Stimulated activated CD8-positive, alpha-beta memory T cell treated with anti-CD3 and anti-CD28 coated beads, Interleukin-15, amount 100 ng/mL, for 48 hours (primary cell): ENCODE measurements around the gene GRID1.

Source experiments
- DNase-seq, 2 donors: peaks; one replicate each; pipeline ENCODE4 v3.0.0-alpha.2; 2020; ENCODE audit warnings: low read depth in 2 of 2

The GRID1 gene

GRCh38 chr10:86169506-86170254 lies 196.9 kb downstream of the GRID1 start:
- no peak for DNase-seq

GRCh38 chr10:86169066-86169465 lies 197.5 kb downstream of the GRID1 start:
- DNase-seq = no peak

- DNase-seq = no peak
Measured at GRCh38 chr10:86168256-86168655, 198.3 kb downstream of the GRID1 start.

- DNase-seq = no peak
Measured at GRCh38 chr10:86167762-86168128, 198.8 kb downstream of the GRID1 start.

GRCh38 chr10:86167121-86167761 lies 199.4 kb downstream of the GRID1 start:
- DNase-seq = no peak

- no peak for DNase-seq
Measured at GRCh38 chr10:86165666-86166065, 200.9 kb downstream of the GRID1 start.

GRCh38 chr10:86164960-86165630 lies 201.5 kb downstream of the GRID1 start:
- no peak for DNase-seq

- no peak for DNase-seq
Measured at GRCh38 chr10:86164174-86164774, 202.3 kb downstream of the GRID1 start.

GRCh38 chr10:86163522-86164173 lies 202.9 kb downstream of the GRID1 start:
- no peak for DNase-seq

- no peak for DNase-seq
Measured at GRCh38 chr10:86162696-86163400, 203.7 kb downstream of the GRID1 start.

- no peak for DNase-seq
Measured at GRCh38 chr10:86162036-86162435, 204.6 kb downstream of the GRID1 start.

- DNase-seq = no peak
Measured at GRCh38 chr10:86160890-86161585, 205.6 kb downstream of the GRID1 start.

GRCh38 chr10:86159797-86160196 lies 206.8 kb downstream of the GRID1 start:
- no peak for DNase-seq

GRCh38 chr10:86155054-86155921 lies 211.3 kb downstream of the GRID1 start:
- no peak for DNase-seq

GRCh38 chr10:86153751-86154150 lies 212.8 kb downstream of the GRID1 start:
- no peak for DNase-seq

- DNase-seq = no peak
Measured at GRCh38 chr10:86152911-86153310, 213.7 kb downstream of the GRID1 start.

GRCh38 chr10:86152354-86152753 lies 214.2 kb downstream of the GRID1 start:
- no peak for DNase-seq

GRCh38 chr10:86151613-86152012 lies 215.0 kb downstream of the GRID1 start:
- no peak for DNase-seq

- DNase-seq = no peak
Measured at GRCh38 chr10:86149257-86149656, 217.3 kb downstream of the GRID1 start.

GRCh38 chr10:86148117-86148516 lies 218.5 kb downstream of the GRID1 start:
- DNase-seq = no peak
